Endometrial microvascular endothelial cells (primary cell): Measurements from ENCODE around the gene C22orf39. TPM values are rescaled to one million over a fixed set of nuclear protein-coding genes. Genes with fewer than 3 reads are reported as not detected.

Source experiments
- in situ Hi-C: cut with HindIII; loops from 2 replicates; pipeline ENCODE4 v1.10.0; 2017; ENCODE audit warnings: low sequenced_read_pairs, low pct_unique_long_range_greater_than_20kb; ENCODE audit errors: inconsistent ontology term
- total RNA-seq: library from RNA; depleted of rRNA; stranded (reverse); fragments of >200 nt; gene quantifications from one replicate; pipeline ENCODE4 v1.2.3, GENCODE V29; 2015; ENCODE audit errors: inconsistent ontology term

C22orf39 gene, protein sequence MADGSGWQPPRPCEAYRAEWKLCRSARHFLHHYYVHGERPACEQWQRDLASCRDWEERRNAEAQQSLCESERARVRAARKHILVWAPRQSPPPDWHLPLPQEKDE
- total RNA-seq = 46.5 TPM

- in situ Hi-C loops = no loop called here
Observed at GRCh38 chr22:19447330-19448075, at the start of gene C22orf39. Gene C22orf39, minus strand, starts transcription at chr22:19447711. Its CDS starts 23 bp downstream, at chr22:19447688.

DNA sequence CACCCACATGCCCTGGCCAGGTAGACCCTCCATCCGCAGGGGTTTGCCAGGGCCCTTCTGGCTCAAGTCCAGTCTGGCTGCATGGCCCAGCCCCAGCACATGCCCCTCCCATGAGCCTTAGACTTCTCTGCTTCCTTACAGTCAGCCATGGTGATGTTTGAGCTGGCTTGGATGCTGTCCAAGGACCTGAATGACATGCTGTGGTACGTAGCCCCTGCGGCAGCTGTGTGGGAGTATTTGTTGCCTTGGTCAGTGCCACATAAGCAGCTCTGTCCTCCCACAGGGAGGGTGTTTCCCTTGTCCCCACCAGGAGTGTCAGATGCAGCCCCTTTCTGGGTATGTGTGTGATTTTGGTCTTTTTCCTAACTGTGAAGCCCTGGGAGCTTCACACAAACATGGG lies 49.7 kb upstream of the C22orf39 start:
- in situ Hi-C loops = no loop called here

DNA sequence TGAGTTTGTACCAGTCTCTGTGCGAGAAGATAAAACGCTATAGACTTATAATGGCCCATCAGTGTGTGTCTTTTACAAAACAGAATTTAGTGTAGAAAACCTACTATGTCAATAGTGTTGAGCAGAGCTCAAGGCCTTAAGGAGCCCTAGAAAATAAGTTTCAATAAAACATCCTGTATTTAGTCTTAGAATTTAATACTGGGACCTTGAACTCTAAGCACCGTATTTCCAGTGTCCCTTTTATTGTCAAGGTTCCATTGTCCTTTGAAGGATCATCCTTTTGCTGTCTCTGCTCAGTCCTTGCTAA lies 48.8 kb upstream of the C22orf39 start:
- in situ Hi-C loops = no loop called here

DNA sequence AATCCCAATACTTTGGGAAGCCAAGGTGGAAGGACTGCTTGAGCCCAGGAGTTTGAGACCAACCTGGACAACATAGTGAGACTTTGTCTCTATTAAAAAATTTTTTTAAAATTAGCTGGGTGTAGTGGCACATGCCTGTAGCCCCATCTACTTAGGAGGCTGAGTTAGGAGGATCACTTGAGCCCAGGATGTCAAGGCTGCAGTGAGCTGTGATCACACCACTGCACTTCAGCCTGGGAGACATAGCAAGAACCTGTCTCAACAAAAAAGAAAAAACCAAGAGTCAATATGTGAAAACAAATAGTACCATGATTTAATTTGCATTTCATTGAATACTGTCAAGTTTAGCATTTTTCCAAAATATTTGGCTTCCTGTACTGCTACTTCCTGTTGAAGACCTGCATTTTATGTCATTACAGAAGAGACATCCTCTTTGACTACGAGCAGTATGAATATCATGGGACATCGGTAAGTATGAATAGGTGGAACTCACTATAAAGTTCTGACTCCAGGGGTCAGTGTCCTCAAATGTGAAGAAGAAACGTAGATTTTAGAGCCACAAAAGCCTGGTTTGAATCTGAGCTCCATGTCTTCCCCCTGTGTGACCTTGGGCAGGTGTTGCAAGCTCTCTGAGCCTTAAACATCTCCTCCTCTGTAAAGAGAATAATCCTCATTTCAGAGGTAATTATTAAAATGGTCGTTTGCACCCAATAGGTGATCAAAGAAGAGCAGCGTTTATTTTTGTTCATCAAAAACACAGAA lies 48.2 kb upstream of the C22orf39 start:
- in situ Hi-C loops = no loop called here

GRCh38 chr22:19494676-19495173 lies 47.2 kb upstream of the C22orf39 start:
- in situ Hi-C loops = no loop called here

DNA sequence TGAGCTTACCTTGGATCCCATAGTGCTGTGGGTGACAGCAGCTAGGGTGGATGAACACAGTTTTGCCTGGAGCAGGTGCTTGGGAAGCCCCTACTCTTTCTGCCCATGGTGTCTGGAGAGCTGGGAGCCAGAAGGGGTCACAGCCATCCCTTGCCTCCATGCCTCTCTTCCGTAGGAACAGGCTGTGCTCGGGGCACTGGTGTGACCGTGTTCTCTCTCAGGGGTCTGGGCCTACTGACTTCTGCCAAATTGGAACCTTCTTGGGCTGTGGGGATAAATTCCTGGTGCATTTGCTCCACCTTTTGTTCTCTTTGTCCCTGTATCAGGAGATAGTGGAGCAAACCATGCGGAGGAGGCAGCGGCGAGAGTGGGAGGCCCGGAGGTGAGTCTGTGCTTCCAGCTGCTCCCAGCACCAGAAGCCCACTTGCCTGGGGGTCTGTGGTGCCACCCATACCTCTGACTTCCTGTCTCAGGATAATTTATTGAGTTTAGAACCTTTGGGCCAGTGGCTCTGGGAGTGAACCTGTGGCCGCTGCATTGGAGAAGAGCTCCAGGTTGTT lies 46.6 kb upstream of the C22orf39 start:
- in situ Hi-C loops = no loop called here

DNA sequence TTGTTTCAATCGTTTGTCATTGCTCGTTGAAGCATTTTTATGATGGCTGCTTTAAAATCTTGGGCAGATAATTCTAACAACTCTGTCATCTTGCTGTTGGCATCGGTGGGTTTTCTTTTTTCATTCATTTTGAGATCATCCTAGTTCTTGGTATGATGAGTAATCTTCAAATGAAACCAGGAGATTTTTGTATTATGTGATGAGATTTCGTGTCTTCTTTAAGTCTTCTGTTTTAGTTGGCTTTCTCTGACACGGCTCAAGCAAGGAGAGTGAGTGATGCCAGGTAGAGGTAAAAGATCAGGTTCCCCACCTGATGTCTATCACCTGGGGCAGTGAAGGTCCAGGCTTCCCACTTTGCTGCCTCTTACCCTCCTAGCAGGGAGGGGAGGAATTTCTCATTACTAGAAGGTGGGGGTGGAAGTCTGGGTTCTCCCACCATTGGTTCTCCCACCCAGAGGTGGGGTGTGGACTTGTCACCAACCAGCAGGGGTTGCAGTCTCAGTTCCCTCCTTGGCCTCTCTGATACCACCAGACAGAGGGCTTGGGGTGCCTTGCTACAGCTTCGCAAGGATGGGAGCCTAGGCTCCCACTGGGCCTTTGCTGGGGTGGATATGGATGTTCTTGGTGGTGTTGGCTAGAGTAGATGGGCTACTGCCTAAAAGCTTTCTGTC lies 45.1 kb upstream of the C22orf39 start:
- in situ Hi-C loops = no loop called here

GRCh38 chr22:19490628-19491230 lies 43.2 kb upstream of the C22orf39 start:
- in situ Hi-C loops = no loop called here

- in situ Hi-C loops = no loop called here
Observed at GRCh38 chr22:19488884-19489843, 41.7 kb upstream of the C22orf39 start.

DNA sequence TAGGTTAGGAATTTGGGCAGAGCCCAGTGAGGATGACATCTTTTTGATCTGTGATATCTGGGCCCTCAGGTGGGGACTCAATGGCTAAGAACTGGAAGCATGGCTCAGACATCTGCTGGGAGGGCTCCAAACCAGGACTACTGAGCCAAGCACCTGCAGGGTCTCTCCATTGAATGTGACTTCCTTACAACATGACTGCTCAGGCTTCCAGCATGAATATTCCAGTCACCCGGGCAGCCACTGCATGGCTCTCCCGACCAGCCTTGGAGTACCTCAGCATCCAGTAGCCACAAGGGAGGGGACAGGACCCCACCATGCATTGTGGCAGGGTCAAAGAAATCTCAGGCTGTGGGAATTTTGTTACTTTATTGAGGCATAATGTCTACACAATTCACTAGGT lies 40.8 kb upstream of the C22orf39 start:
- in situ Hi-C loops = no loop called here

DNA sequence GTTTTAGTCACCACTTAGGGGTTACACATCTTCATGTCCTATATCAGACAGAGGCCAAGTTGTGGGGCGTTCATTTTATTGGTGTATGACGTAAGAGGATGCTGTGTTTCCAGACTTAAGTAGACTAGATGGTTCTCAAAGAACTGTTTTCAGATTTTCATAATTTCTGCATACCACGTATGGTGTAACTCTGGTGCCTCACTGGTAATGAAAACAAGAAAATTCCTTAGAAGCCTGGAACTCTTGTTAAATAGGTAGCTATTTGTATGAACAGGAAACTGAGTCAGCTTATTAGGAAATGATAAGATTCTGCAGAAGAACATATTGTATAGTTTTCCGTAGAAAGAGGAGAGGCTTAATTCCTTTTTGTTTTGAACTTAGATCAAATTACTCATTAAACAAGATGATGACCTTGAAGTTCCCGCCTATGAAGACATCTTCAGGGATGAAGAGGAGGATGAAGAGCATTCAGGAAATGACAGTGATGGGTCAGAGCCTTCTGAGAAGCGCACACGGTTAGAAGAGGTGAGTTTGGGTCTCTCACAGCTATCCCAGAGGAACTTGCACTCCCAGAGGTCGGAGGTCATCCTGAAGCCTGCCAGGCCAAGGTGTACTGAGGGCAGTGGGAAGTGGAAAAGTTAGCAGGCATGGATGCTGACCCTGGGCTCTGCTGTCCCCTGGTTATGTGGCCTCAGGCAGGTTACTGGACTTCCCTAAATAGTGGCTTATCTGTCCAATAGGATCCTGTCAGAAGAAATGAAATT lies 36.2 kb upstream of the C22orf39 start:
- in situ Hi-C loops = no loop called here

DNA sequence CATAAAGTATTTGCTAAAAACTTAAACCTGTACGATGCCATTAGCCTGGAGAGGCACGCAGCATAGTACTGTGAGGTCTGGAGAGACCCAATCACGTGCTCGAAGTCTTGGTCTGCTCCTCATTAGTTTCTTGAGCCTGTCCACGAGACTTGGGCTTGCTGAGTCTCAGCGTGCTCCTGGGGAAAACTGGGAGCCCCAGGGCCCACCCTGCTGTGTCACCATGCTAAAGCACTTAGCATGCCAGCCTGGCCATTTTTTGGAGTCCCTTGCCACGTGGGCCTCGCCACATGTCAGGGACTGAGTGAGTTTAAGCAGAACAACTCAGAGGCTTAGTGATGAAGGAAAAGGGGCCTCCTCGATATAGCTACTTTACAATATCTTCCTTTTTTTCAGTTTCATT lies 34.8 kb upstream of the C22orf39 start:
- in situ Hi-C loops = no loop called here

DNA sequence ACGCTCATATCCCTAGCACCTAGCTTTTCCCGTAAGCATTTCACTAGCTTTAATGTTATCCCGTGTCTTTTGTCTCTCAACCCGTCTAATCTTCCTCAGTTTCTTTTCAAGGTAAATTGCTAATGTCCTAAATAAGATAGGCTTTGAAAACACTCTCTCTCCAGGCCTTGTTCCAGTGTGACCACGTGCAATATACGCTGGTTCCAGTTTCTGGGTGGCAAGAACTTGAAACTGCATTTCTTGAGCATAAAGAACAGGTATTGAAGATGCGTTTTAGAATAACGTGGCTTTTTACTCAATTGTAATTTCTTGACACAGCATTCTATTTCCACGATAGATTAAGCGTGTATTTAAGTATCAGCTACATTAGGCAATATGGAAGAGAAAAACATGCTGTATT lies 33.3 kb upstream of the C22orf39 start:
- in situ Hi-C loops = no loop called here

- in situ Hi-C loops = no loop called here
Observed at GRCh38 chr22:19480173-19480568, 32.7 kb upstream of the C22orf39 start.

DNA sequence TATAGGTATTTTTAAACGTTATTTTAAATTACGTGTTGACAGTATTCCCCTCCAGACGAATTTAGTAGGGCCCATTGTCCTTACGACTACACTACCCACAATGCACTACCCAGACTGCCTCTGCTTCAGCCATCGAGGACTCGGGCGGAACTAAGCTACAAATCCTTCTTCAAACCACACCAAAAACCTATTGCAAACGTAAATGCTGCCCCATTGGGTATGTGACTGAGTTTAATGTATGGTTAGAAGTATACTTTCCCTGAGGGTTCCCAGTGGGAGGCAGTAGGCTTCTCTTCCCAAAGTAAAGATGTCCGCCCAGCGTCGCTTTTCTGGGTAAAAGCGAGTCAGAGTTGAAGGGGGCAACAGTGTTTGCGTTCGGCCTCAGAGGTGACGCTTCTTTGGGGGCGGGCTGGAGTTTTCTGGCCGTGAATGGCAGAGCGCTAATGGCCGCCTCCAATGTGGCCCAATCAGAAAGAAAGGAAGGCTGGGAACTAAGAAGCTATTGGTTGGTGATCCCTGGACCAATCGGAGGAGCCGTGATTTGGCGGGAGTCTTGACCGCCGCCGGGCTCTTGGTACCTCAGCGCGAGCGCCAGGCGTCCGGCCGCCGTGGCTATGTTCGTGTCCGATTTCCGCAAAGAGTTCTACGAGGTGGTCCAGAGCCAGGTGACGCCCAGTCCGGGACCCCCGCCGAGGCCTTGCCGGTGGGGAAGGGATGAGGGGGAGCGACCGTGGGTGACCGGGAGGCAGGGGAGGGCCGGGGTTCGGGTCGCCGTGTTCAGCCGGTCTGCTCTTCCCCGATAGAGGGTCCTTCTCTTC lies 32.1 kb upstream of the C22orf39 start, which contains the start of gene CDC45:
Gene CDC45, plus strand, starts transcription at position 566 of the 818 bp plus-strand sequence. Its CDS starts 49 bp downstream, at position 615.
- in situ Hi-C loops = no loop called here

DNA sequence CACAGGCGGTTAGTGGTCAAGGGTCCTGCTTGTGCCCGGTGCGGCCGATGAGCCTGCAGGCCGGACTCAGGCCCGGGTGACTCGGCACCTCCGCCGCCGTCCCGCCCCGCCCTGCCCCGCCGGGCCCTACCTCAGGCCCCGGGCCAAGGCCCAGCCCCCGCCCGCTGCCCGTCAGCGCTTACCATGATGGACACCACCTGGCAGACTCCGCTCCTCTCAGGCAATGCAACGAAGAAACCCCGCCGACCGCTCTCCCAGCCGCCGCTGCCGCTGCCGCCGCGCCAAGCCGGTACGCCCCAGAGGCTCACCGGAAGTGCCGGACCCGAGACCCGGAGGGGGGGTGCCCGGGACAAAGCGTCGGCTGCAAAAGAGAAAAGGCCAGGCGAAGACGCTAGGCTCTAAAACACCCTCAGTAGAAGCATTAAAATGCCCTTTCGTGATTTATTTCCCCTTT lies 31.4 kb upstream of the C22orf39 start, which contains the start of gene UFD1:
Gene UFD1, minus strand, starts transcription at position 293 of the 454 bp plus-strand sequence. Its CDS starts 108 bp downstream, at position 185.
- in situ Hi-C loops = no loop called here
